Testis (tissue), 3 donors: ENCODE measurements around the gene ZNF550. TPM values are rescaled to one million over a fixed set of nuclear protein-coding genes. Genes with fewer than 3 reads are reported as not detected.

Experiments
- DNase-seq: peaks from one replicate; pipeline ENCODE4 v3.0.0-alpha.2; 2019
- H3K27ac ChIP-seq, 2 donors: fragments of 200-600 bp; sonication (generic); one replicate each; pipeline ENCODE4 v1.5.1; 2019
- H3K27me3 ChIP-seq: fragments of 200-600 bp; sonication (generic); one replicate; pipeline ENCODE4 v1.5.1; 2019
- H3K36me3 ChIP-seq: fragments of 200-600 bp; sonication (generic); one replicate; pipeline ENCODE4 v1.5.1; 2017; ENCODE audit warnings: low read depth; ENCODE audit errors: missing control alignments
- H3K4me1 ChIP-seq: fragments of 200-600 bp; sonication (generic); one replicate; pipeline ENCODE4 v1.5.1; 2019
- H3K4me3 ChIP-seq, 2 donors: fragments of 200-600 bp; sonication (generic); one replicate each; pipeline ENCODE4 v1.5.1; 2017 to 2019
- H3K9me3 ChIP-seq: fragments of 200-600 bp; sonication (generic); one replicate; pipeline ENCODE4 v1.5.1; 2017
- CTCF ChIP-seq, 3 experiments: fragments of 450-650 bp in 2 of 3; fragments of 200-600 bp in 1 of 3; sonication (generic) in 1 of 3; IDR thresholded peaks; one replicate each; pipeline ENCODE4 v1.5.1; 2016 to 2019; ENCODE audit warnings: antibody characterized with exemption in 3 of 3, mild to moderate bottlenecking in 2 of 3, moderate library complexity in 1 of 3
- POLR2A ChIP-seq: fragments of 450-650 bp; IDR thresholded peaks from one replicate; pipeline ENCODE4 v1.6.1; 2017; ENCODE audit warnings: antibody characterized with exemption, mild to moderate bottlenecking, moderate library complexity
- WGBS, 2 donors: methylation state at CpG; one replicate each; pipeline ENCODE4 v1.1.5; 2018; 5-methylcytosine and 5-hydroxymethylcytosine counted together
- intact Hi-C: fragments of 100-400 bp; cut with DNase I; formaldehyde crosslinking; loops from one replicate; pipeline ENCODE4 v1.15.1; 2023; ENCODE audit warnings: low total_unique reads
- polyA plus RNA-seq: library from polyadenylated mRNA; stranded (reverse); fragments of 350-450 nt; fragmentation: Illumina TruSeq; extraction: RNeasy Lipid Tissue Mini Kit (QIAGEN cat#74804); gene quantifications from one replicate; pipeline ENCODE4 v1.2.3, GENCODE V29; 2014; ENCODE audit warnings: low read depth, low replicate concordance; ENCODE audit not compliant: insufficient read depth
- total RNA-seq, 2 donors: library from RNA; depleted of rRNA; stranded (reverse); fragments of >200 nt; gene quantifications; one replicate each; pipeline ENCODE4 v1.2.3, GENCODE V29; 2016

ZNF550 gene
- total and polyA plus RNA-seq, 3 donors from 2014 or later, result 5.7 to 10.7 (median 9.9) TPM

- no peak for DNase-seq
- H3K27me3 ChIP-seq, result no peaks in the 10 kb centered on the region
- 22 to 39% methylated on average over 19 to 23 of the region's 23 CpGs for WGBS, 2 donors
- H3K9me3 ChIP-seq, result no peaks in the 10 kb centered on the region
- TF ChIP-seq CTCF (IDR thresholded peaks at IDR 0.05) (no peak), POLR2A (no peak)
- peak overlapping the region; percentile 12 to 45 for H3K27ac ChIP-seq
- peak overlapping the region; percentile 83 to 92 for H3K4me3 ChIP-seq
- intact Hi-C loops, result no loop called here
- peaks cover 9% of the 10 kb centered on the region for H3K4me1 ChIP-seq
- H3K36me3 ChIP-seq, result no peaks in the 10 kb centered on the region
Observed at GRCh38 chr19:57560049-57560491, 407 bp upstream of the ZNF550 start.

GRCh38 chr19:57559008-57559403 is 657 bp downstream of the ZNF550 start:
- no peaks in the 10 kb centered on the region for H3K27me3 ChIP-seq
- H3K9me3 ChIP-seq, result no peaks in the 10 kb centered on the region
- TF ChIP-seq CTCF (IDR thresholded peaks at IDR 0.05) (no peak), POLR2A (no peak)
- H3K36me3 ChIP-seq, result no peaks in the 10 kb centered on the region
- H3K27ac ChIP-seq, result peak overlapping the region in 1 of 2 donors; percentile 34
- peaks cover 9% of the 10 kb centered on the region for H3K4me1 ChIP-seq
- H3K4me3 ChIP-seq, result peak overlapping the region; percentile 83 to 92
- WGBS, 2 donors, result 0% methylated on average over 14 to 22 of the region's 22 CpGs
- DNase-seq, result peak; percentile 31
- intact Hi-C loops, result no loop called here

DNA sequence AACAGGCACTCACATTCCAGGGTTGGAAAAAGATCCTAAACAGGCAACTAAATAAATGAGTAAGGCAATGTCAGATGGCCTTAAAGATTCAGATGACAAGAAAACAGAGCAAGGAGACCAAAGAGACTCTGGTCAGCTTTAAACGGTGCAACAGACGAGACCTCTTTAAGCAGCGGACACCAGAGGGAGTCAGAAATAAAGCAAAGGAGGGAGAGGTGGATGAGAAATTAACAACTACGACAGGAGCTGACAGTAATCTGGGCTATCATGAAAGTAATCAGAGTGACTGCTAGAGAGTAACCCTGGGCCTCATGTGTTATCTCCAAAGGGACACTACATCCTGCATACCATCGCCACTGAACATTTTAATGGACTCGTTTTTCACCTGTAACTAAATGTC is 1.1 kb downstream of the ZNF550 start:
- DNase-seq, result no peak
- whole genome bisulfite sequencing, 2 donors, result 20 to 23% methylated on average over 6 of the region's 6 CpGs
- peaks cover 9% of the 10 kb centered on the region for H3K4me1 ChIP-seq
- no peaks in the 10 kb centered on the region for H3K9me3 ChIP-seq
- TF ChIP-seq POLR2A, result no peak
- TF ChIP-seq CTCF (IDR thresholded peaks at IDR 0.05), result no peak
- no peaks in the 10 kb centered on the region for H3K36me3 ChIP-seq
- H3K27ac ChIP-seq, result no peak overlapping the region
- intact Hi-C loops, result no loop called here
- peak overlapping the region in 1 of 2 donors; percentile 92 for H3K4me3 ChIP-seq
- H3K27me3 ChIP-seq, result no peaks in the 10 kb centered on the region

GRCh38 chr19:57557659-57558058 is 2.0 kb downstream of the ZNF550 start:
- Histone ChIP-seq H3K9me3 (no peaks in the 10 kb centered on the region), H3K4me1 (peaks cover 9% of the 10 kb centered on the region), H3K27me3 (no peaks in the 10 kb centered on the region), H3K36me3 (no peaks in the 10 kb centered on the region), H3K4me3 (no peak overlapping the region), H3K27ac (no peak overlapping the region)
- 88 to 89% methylated on average over 5 of the region's 5 CpGs for WGBS, 2 donors
- no peak for TF ChIP-seq CTCF (IDR thresholded peaks at IDR 0.05)
- DNase-seq, result no peak
- intact Hi-C loops, result no loop called here

GRCh38 chr19:57552432-57552831 is 7.2 kb downstream of the ZNF550 start:
- no peaks in the 10 kb centered on the region for H3K9me3 ChIP-seq

More at GRCh38 chr19:57552432-57552831, 7.2 kb downstream of the ZNF550 start:
- WGBS, 2 donors, result 94 to 97% methylated on average over 2 of the region's 2 CpGs
- H3K27me3 ChIP-seq, result no peaks in the 10 kb centered on the region
- no peak overlapping the region for H3K27ac ChIP-seq
- DNase-seq, result no peak
- no peak for TF ChIP-seq CTCF (IDR thresholded peaks at IDR 0.05)
- no peak for TF ChIP-seq POLR2A
- no peaks in the 10 kb centered on the region for H3K4me1 ChIP-seq
- intact Hi-C loops, result no loop called here
- no peak overlapping the region for H3K4me3 ChIP-seq
- no peaks in the 10 kb centered on the region for H3K36me3 ChIP-seq
